GM18870 (cell line): ENCODE data around the gene DLST.

Source experiments
- ATAC-seq: cut with Tn5 transposase; IDR thresholded peaks from one replicate; pipeline ENCODE4 v1.9.1; 2021; ENCODE audit warnings: moderate library complexity; ENCODE audit not compliant: unreplicated experiment

The DLST gene

GRCh38 chr14:74893614-74894091, 11.9 kb downstream of the DLST start:
- ATAC-seq = peak; percentile 54

GRCh38 chr14:74896400-74896799, 14.7 kb downstream of the DLST start:
- ATAC-seq = no peak

GRCh38 chr14:74897642-74898041, 15.9 kb downstream of the DLST start:
- ATAC-seq = no peak

- ATAC-seq = no peak
These were observed 16.4 kb downstream of the DLST start for GRCh38 chr14:74898083-74898482.

GRCh38 chr14:74898694-74899093, 17.0 kb downstream of the DLST start:
- no peak for ATAC-seq

GRCh38 chr14:74902941-74903705, 21.4 kb downstream of the DLST start:
- no peak for ATAC-seq

- no peak for ATAC-seq
These were observed 23.2 kb downstream of the DLST start for GRCh38 chr14:74904635-74905503.

GRCh38 chr14:74905595-74906142, 24.0 kb downstream of the DLST start:
- ATAC-seq = no peak

GRCh38 chr14:74906925-74907521, 25.3 kb downstream of the DLST start:
- ATAC-seq = no peak

- no peak for ATAC-seq
These were observed 26.0 kb downstream of the DLST start for GRCh38 chr14:74907744-74908143.

- ATAC-seq = no peak
These were observed 27.2 kb downstream of the DLST start for GRCh38 chr14:74908861-74909341.

GRCh38 chr14:74909501-74909900, 27.8 kb downstream of the DLST start:
- ATAC-seq = no peak

GRCh38 chr14:74909911-74910310, 28.2 kb downstream of the DLST start:
- no peak for ATAC-seq

- ATAC-seq = no peak
These were observed 28.8 kb downstream of the DLST start for GRCh38 chr14:74910556-74910955.

- ATAC-seq = no peak
These were observed 29.5 kb downstream of the DLST start for GRCh38 chr14:74911221-74911620.

- ATAC-seq = no peak
These were observed 30.0 kb downstream of the DLST start for GRCh38 chr14:74911704-74912103.

- no peak for ATAC-seq
These were observed 30.4 kb downstream of the DLST start for GRCh38 chr14:74912111-74912510.

- ATAC-seq = no peak
These were observed 31.1 kb downstream of the DLST start for GRCh38 chr14:74912801-74913200.

- ATAC-seq = no peak
These were observed 31.7 kb downstream of the DLST start for GRCh38 chr14:74913393-74913910.

- no peak for ATAC-seq
These were observed 32.4 kb downstream of the DLST start for GRCh38 chr14:74913986-74914573.
